Mucosa of descending colon (tissue), 3 donors: ENCODE measurements around the gene TANK. TPM values are rescaled to one million over a fixed set of nuclear protein-coding genes. Genes with fewer than 3 reads are reported as not detected.
A peak's percentile ranks its signal among the peaks of the same experiment; 100 is the strongest.

Source experiments
- ATAC-seq: fragments of 200-7000 bp; cut with Tn5 transposase; one replicate; pipeline ENCODE4 v1.9.1; 2020; ENCODE audit warnings: mild to moderate bottlenecking, moderate library complexity
- DNase-seq, 3 donors: peaks; one replicate each; pipeline ENCODE4 v3.0.0-alpha.2; 2020
- H3K36me3 ChIP-seq: fragments of 200-600 bp; one replicate; pipeline ENCODE4 v1.8.0; 2021; ENCODE audit warnings: low read depth, mild to moderate bottlenecking
- H3K4me1 ChIP-seq: fragments of 200-600 bp; one replicate; pipeline ENCODE4 v1.8.0; 2021; ENCODE audit warnings: low read depth, mild to moderate bottlenecking
- H3K4me3 ChIP-seq: fragments of 200-600 bp; one replicate; pipeline ENCODE4 v1.8.0; 2021; ENCODE audit warnings: mild to moderate bottlenecking
- H3K9me3 ChIP-seq: fragments of 200-600 bp; one replicate; pipeline ENCODE4 v1.8.0; 2021; ENCODE audit warnings: mild to moderate bottlenecking
- intact Hi-C, 2 donors: fragments of 100-400 bp; cut with DNase I in 1 of 2; cut with micrococcal nuclease in 1 of 2; formaldehyde crosslinking; loops; one replicate each; pipeline versions ENCODE4 v1.11.0 to v1.11.1; 2022; cut with DNase I, micrococcal nuclease
- long read RNA-seq, 2 donors: library from polyadenylated mRNA; unstranded; transcript quantifications; one replicate each; pipeline ENCODE4 v2.0.0, GENCODE V29; 2019 to 2021
- total RNA-seq, 3 donors: library from RNA; stranded (reverse); fragmentation: NEBNext Ultra II Directional in 2 of 3; extraction: Animal tissue kit (Norgen Biotek cat#: 25700) in 2 of 3; gene quantifications; one replicate each; pipeline versions ENCODE4 v1.2.1 to v1.2.4, GENCODE V29; 2021 to 2023
- TF ChIP-seq, protein P1 (sequence below): fragments of 200-600 bp; IDR thresholded peaks from one replicate; pipeline ENCODE4 v1.8.0; 2022; ENCODE audit warnings: antibody characterized with exemption, mild to moderate bottlenecking
- donor health status: DM: no; HTN: no; CAD: no; lungs with moderate emphysema.
- donor health status: DM: no; HTN: no; CAD: no.
- donor health status: DM: no; HTN: yes; CAD: no.

Gene TANK, protein sequence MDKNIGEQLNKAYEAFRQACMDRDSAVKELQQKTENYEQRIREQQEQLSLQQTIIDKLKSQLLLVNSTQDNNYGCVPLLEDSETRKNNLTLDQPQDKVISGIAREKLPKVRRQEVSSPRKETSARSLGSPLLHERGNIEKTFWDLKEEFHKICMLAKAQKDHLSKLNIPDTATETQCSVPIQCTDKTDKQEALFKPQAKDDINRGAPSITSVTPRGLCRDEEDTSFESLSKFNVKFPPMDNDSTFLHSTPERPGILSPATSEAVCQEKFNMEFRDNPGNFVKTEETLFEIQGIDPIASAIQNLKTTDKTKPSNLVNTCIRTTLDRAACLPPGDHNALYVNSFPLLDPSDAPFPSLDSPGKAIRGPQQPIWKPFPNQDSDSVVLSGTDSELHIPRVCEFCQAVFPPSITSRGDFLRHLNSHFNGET
- 10 to 100 TPM; 57.2 to 77.6 (median 57.2) TPM for total RNA-seq
- long read RNA-seq, donor 1, transcript TANK-201 (8 exons, 2,152 nt): minor isoform, 8 of 36 reads
- long read RNA-seq, donor 1, transcript TANK-202 (8 exons, 2,171 nt): major isoform, 14 of 36 reads
- long read RNA-seq, donor 1, partial matches to known transcripts: 1 of 36 reads
- long read RNA-seq, donor 1, other reads (novel, unspliced or antisense): 13 of 36 reads
- long read RNA-seq, donor 2, transcript TANK-202 (8 exons, 2,171 nt): major isoform, 15 of 20 reads
- long read RNA-seq, donor 2, partial matches to known transcripts: 0 of 20 reads
- long read RNA-seq, donor 2, other reads (novel, unspliced or antisense): 5 of 20 reads

DNA sequence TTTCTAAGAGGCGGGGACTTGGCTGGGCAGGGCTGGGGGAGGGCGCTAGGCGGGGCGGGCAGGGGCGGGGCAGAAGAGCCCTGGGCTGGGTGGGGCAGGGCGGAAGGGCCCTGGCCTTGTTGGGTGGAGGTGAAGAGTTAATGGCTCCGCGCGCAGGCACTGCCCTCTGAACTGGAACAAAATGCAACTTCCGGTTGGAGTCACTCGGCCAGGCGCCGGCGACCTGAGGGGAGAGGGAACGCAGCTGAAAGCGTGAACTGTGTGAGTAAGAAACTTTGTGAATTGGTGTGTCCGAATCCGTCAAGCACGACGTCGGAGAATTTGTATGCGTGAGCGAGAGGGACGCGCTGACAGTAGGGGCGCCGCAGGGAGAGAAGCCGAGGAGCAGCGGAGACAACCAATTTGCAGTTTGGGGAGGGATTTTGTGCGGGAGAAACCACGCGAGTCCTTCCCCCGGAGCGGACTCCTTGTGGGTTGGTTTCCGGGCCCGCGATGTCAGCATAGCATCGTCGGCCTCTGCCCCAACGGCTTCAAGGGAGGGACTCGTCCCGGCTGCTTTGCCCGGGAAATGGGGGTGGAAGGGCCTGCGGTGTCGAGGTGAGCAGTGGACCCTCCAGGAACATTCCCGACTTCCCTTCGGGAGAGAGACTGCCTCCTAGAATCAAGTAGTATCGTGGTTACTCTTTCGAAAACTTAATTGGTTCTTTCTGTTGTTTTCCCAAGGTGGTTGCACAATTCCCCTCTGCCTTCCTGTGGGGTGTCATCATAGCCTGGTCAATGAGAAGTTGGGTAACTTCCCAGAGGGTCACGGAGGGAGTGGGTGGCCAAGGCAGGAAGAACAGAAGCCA lies at the start of gene TANK:
Gene TANK, plus strand, starts transcription at position 203 of the 848 bp plus-strand sequence. CDS start 19,235 bp downstream, outside the sequence.
- DNase-seq (peak; percentile 95 to 97 (median 95)), ATAC-seq (peak; percentile 96)
- peak within 1 kb of the TSS; percentile 91 for H3K4me3 ChIP-seq
- peaks cover 22% of the 10 kb centered on the region for H3K4me1 ChIP-seq
- no peaks in the 10 kb centered on the region for H3K9me3 ChIP-seq
- no peaks in the 10 kb centered on the region for H3K36me3 ChIP-seq
- TF ChIP-seq, protein P1, sequence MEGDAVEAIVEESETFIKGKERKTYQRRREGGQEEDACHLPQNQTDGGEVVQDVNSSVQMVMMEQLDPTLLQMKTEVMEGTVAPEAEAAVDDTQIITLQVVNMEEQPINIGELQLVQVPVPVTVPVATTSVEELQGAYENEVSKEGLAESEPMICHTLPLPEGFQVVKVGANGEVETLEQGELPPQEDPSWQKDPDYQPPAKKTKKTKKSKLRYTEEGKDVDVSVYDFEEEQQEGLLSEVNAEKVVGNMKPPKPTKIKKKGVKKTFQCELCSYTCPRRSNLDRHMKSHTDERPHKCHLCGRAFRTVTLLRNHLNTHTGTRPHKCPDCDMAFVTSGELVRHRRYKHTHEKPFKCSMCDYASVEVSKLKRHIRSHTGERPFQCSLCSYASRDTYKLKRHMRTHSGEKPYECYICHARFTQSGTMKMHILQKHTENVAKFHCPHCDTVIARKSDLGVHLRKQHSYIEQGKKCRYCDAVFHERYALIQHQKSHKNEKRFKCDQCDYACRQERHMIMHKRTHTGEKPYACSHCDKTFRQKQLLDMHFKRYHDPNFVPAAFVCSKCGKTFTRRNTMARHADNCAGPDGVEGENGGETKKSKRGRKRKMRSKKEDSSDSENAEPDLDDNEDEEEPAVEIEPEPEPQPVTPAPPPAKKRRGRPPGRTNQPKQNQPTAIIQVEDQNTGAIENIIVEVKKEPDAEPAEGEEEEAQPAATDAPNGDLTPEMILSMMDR: no peak
- intact Hi-C loops: no loop called here

GRCh38 chr2:161111531-161111930 lies 48.7 kb upstream of the TANK start:
- no peaks in the 10 kb centered on the region for H3K4me1 ChIP-seq
- no peaks in the 10 kb centered on the region for H3K36me3 ChIP-seq
- TF ChIP-seq, protein P1: no peak
- H3K9me3 ChIP-seq: no peaks in the 10 kb centered on the region
- H3K4me3 ChIP-seq: no peak overlapping the region
- intact Hi-C loops: no loop called here
- DNase-seq (no peak), ATAC-seq (no peak)

DNA sequence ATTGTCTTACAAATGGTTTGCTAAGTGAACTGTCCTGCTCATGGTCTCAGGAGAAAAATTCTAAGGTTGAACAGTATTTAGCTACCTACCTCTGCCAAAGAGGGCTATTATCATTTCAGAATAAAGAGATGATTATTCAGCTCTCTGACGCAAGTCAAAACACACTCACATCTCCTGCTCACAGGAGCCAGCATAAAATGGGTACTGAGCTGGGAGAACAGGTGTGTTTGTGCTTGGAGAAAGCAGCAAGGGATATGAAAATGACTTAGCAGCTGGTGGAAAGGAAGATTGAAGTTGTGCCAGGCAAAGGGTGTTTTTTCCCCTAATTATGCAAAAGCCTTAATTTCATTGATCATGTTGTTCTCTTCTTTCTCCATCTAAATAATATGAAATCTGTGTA lies 47.3 kb upstream of the TANK start:
- intact Hi-C loops: no loop called here
- ATAC-seq (no peak), DNase-seq (no peak)
- no peaks in the 10 kb centered on the region for H3K9me3 ChIP-seq
- TF ChIP-seq, protein P1: no peak
- no peaks in the 10 kb centered on the region for H3K36me3 ChIP-seq
- no peaks in the 10 kb centered on the region for H3K4me1 ChIP-seq
- no peak overlapping the region for H3K4me3 ChIP-seq

GRCh38 chr2:161113693-161114575 lies 46.3 kb upstream of the TANK start:
- no peaks in the 10 kb centered on the region for H3K36me3 ChIP-seq
- no peaks in the 10 kb centered on the region for H3K9me3 ChIP-seq
- ATAC-seq: no peak
- no peak for DNase-seq
- no peak overlapping the region for H3K4me3 ChIP-seq
- intact Hi-C loops: no loop called here
- H3K4me1 ChIP-seq: no peaks in the 10 kb centered on the region
- TF ChIP-seq, protein P1: no peak

DNA sequence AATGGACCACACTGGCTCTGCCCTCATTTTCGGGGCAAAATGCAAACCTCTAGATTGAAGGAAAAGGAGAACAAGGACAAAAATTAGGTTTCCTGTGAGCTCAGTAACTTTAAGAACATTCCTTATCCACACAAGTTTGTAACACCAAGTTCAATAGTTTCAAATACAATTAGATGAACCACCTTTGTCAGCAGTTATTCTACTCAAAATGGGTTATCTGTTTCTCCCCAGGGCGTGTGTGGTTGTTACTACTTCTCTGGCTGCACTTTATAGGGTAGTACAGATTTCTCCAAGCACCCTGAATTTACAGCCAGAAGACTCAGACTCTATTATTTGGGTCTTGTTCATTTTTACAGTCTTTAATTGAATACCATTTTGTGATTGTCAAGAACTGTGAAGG lies 45.0 kb upstream of the TANK start:
- ATAC-seq: no peak

More for the DNA sequence above, 45.0 kb upstream of the TANK start:
- H3K4me1 ChIP-seq: no peaks in the 10 kb centered on the region
- H3K36me3 ChIP-seq: no peaks in the 10 kb centered on the region
- no peak for DNase-seq
- H3K4me3 ChIP-seq: no peak overlapping the region
- no peaks in the 10 kb centered on the region for H3K9me3 ChIP-seq
- TF ChIP-seq, protein P1: no peak
- intact Hi-C loops: no loop called here
